ENCODE data around the gene ZNF223. TPM values are rescaled to one million over a fixed set of nuclear protein-coding genes. Genes with fewer than 3 reads are reported as not detected.

ZNF223 gene
- total and polyA plus RNA-seq, 9 of the 15 experiments (the other 6 are each of a cell fraction or from before 2014, with no cell fraction given) = 0.21 to 1.8 (median 0.71) TPM

GRCh38 chr19:44002566-44003460 lies 49.0 kb upstream of the ZNF223 start, which contains the start of gene ZNF230 (continued):
- TF ChIP-seq BRD9 (IDR thresholded peaks at IDR 0.05; ENCODE audit: low read depth, partially characterized antibody) = no peak
- no peak for TF ChIP-seq EWSR1 (IDR thresholded peaks at IDR 0.05; ENCODE audit: borderline replicate concordance, low read depth, partially characterized antibody)
- TF ChIP-seq NR2F6 (CRISPR knock-in tag; IDR thresholded peaks at IDR 0.05) = no peak
- TF ChIP-seq ZKSCAN8 (CRISPR knock-in tag; IDR thresholded peaks at IDR 0.05) = no peak
- TF ChIP-seq IFI16 (CRISPR knock-in tag; IDR thresholded peaks at IDR 0.05) = no peak
- no peak for TF ChIP-seq PML (IDR thresholded peaks at IDR 0.05; ENCODE audit: low read length)
- TF ChIP-seq, protein P1, sequence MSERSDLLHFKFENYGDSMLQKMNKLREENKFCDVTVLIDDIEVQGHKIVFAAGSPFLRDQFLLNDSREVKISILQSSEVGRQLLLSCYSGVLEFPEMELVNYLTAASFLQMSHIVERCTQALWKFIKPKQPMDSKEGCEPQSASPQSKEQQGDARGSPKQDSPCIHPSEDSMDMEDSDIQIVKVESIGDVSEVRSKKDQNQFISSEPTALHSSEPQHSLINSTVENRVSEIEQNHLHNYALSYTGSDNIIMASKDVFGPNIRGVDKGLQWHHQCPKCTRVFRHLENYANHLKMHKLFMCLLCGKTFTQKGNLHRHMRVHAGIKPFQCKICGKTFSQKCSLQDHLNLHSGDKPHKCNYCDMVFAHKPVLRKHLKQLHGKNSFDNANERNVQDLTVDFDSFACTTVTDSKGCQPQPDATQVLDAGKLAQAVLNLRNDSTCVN (CRISPR knock-in tag; IDR thresholded peaks at IDR 0.05) = no peak
- TF ChIP-seq CREB3L1 (IDR thresholded peaks at IDR 0.05; ENCODE audit: borderline replicate concordance, low read depth) = peak; percentile 82
- no peak for TF ChIP-seq TFAM (CRISPR knock-in tag; conservative IDR thresholded peaks at IDR 0.05)
- peak; percentile 34 for TF ChIP-seq TAF1 (IDR thresholded peaks at IDR 0.05; ENCODE audit: control insufficient read depth, extremely low read depth, insufficient read depth, low read length, severe bottlenecking)
- no peak for TF ChIP-seq ZNF24 (IDR thresholded peaks at IDR 0.05)
- peak; percentile 80 for TF ChIP-seq NR2C2 (CRISPR knock-in tag; IDR thresholded peaks at IDR 0.05)
- peak; percentile 97 for TF ChIP-seq NR2C2 (tag; IDR thresholded peaks at IDR 0.05)
- no peak for TF ChIP-seq AFF4 (CRISPR knock-in tag; IDR thresholded peaks at IDR 0.05)
- peak; percentile 70 for TF ChIP-seq SUPT5H (IDR thresholded peaks at IDR 0.05)
- TF ChIP-seq NFXL1 (CRISPR knock-in tag; IDR thresholded peaks at IDR 0.05) = no peak
- TF ChIP-seq EHMT2 (IDR thresholded peaks at IDR 0.05) = peak; percentile 42; the same call in 1 of the 2 replicates
- no peak for TF ChIP-seq ZNF184 (CRISPR knock-in tag; IDR thresholded peaks at IDR 0.05)
- no peak for TF ChIP-seq CBX8 (IDR thresholded peaks at IDR 0.05; ENCODE audit: borderline replicate concordance, extremely low read depth, low read depth, low read length, poor library complexity, severe bottlenecking)
- TF ChIP-seq IRF2 (CRISPR knock-in tag; IDR thresholded peaks at IDR 0.05) = no peak
- TF ChIP-seq, protein P2, sequence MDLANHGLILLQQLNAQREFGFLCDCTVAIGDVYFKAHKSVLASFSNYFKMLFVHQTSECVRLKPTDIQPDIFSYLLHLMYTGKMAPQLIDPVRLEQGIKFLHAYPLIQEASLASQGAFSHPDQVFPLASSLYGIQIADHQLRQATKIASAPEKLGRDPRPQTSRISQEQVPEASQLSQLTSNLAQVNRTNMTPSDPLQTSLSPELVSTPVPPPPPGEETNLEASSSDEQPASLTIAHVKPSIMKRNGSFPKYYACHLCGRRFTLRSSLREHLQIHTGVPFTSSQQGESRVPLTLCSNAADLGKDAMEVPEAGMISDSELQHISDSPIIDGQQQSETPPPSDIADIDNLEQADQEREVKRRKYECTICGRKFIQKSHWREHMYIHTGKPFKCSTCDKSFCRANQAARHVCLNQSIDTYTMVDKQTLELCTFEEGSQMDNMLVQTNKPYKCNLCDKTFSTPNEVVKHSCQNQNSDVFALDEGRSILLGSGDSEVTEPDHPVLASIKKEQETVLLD (IDR thresholded peaks at IDR 0.05) = no peak
